Astrocyte (in vitro differentiated cells and primary cell): ENCODE measurements around the gene TUNAR. TPM values are rescaled to one million over a fixed set of nuclear protein-coding genes. Genes with fewer than 3 reads are reported as not detected.

ENCODE experiments used
- DNase-seq: peaks from one replicate; pipeline ENCODE4 v3.0.0-alpha.2; 2010; ENCODE audit warnings: low read depth
- FAIRE-seq: peaks from 2 replicates; lab custom pipeline; 2011; peaks lifted over from hg19 to GRCh38; lab: Jason Lieb, UNC
- H2AFZ ChIP-seq: 2 replicates; pipeline ENCODE4 v1.6.0; 2012; ENCODE audit warnings: low read depth, low read length, inconsistent platforms
- H3K27ac ChIP-seq: 2 replicates; pipeline ENCODE4 v1.5.1; 2011; ENCODE audit warnings: low read depth, low read length, inconsistent platforms
- H3K27me3 ChIP-seq: 2 replicates; pipeline ENCODE4 v1.6.0; 2011; ENCODE audit warnings: low read length, inconsistent platforms; ENCODE audit not compliant: insufficient read depth
- H3K36me3 ChIP-seq: 2 replicates; pipeline ENCODE4 v1.5.1; 2011; ENCODE audit warnings: low read length, inconsistent platforms; ENCODE audit not compliant: insufficient read depth
- H3K4me1 ChIP-seq: 2 replicates; pipeline ENCODE4 v1.5.1; 2011; ENCODE audit warnings: low read length, inconsistent platforms; ENCODE audit not compliant: insufficient read depth
- H3K4me2 ChIP-seq: 2 replicates; pipeline ENCODE4 v1.6.0; 2012; ENCODE audit warnings: low read length, inconsistent platforms
- H3K4me3 ChIP-seq: 2 replicates; pipeline ENCODE4 v1.5.1; 2011; ENCODE audit warnings: low read depth, mild to moderate bottlenecking, low read length, inconsistent platforms; ENCODE audit not compliant: insufficient read depth
- H3K79me2 ChIP-seq: 2 replicates; pipeline ENCODE4 v1.6.0; 2012; ENCODE audit warnings: mild to moderate bottlenecking, low read length, inconsistent platforms; ENCODE audit not compliant: insufficient read depth
- H3K9ac ChIP-seq: 2 replicates; pipeline ENCODE4 v1.6.0; 2012; ENCODE audit warnings: mild to moderate bottlenecking, low read length, inconsistent platforms
- H3K9me3 ChIP-seq: 2 replicates; pipeline ENCODE4 v1.5.1; 2012; ENCODE audit warnings: low read depth, mild to moderate bottlenecking, low read length, inconsistent platforms; ENCODE audit not compliant: insufficient read depth
- H4K20me1 ChIP-seq: 2 replicates; pipeline ENCODE4 v1.6.0; 2012; ENCODE audit warnings: low read length, inconsistent platforms; ENCODE audit not compliant: insufficient read depth
- H3K27ac Mint-ChIP-seq: one replicate; pipeline ENCODE4 v1.8.0; 2021; ENCODE audit warnings: mild to moderate bottlenecking, mixed read lengths; ENCODE audit not compliant: unreplicated experiment
- H3K27me3 Mint-ChIP-seq: one replicate; pipeline ENCODE4 v1.8.0; 2021; ENCODE audit warnings: low read depth, mixed read lengths; ENCODE audit not compliant: unreplicated experiment
- H3K36me3 Mint-ChIP-seq: one replicate; pipeline ENCODE4 v1.8.0; 2021; ENCODE audit warnings: low read depth, mixed read lengths; ENCODE audit not compliant: unreplicated experiment
- H3K4me1 Mint-ChIP-seq: one replicate; pipeline ENCODE4 v1.8.0; 2021; ENCODE audit warnings: low read depth, mixed read lengths; ENCODE audit not compliant: unreplicated experiment
- H3K4me3 Mint-ChIP-seq: one replicate; pipeline ENCODE4 v1.8.0; 2021; ENCODE audit warnings: mild to moderate bottlenecking, moderate library complexity, mixed read lengths; ENCODE audit not compliant: unreplicated experiment
- H3K9me3 Mint-ChIP-seq: one replicate; pipeline ENCODE4 v1.8.0; 2021; ENCODE audit warnings: mild to moderate bottlenecking, mixed read lengths; ENCODE audit not compliant: unreplicated experiment
- EZH2 ChIP-seq: IDR thresholded peaks from 2 replicates; pipeline ENCODE4 v1.6.1; 2012; ENCODE audit warnings: mild to moderate bottlenecking, low read length, inconsistent platforms; ENCODE audit not compliant: insufficient read depth
- total RNA-seq: library from RNA; stranded (reverse); gene quantifications from 2 replicates; pipeline ENCODE4 v1.2.1, GENCODE V29; 2021
- TF ChIP-seq, protein P1 (sequence below): IDR thresholded peaks from 2 replicates; pipeline ENCODE4 v1.5.1; 2011; ENCODE audit warnings: low read depth, mild to moderate bottlenecking, inconsistent platforms, low read length, moderate library complexity; ENCODE audit not compliant: insufficient read depth

Gene TUNAR
- total RNA-seq, 1 donor from 2014 or later = 1.0 TPM

DNA sequence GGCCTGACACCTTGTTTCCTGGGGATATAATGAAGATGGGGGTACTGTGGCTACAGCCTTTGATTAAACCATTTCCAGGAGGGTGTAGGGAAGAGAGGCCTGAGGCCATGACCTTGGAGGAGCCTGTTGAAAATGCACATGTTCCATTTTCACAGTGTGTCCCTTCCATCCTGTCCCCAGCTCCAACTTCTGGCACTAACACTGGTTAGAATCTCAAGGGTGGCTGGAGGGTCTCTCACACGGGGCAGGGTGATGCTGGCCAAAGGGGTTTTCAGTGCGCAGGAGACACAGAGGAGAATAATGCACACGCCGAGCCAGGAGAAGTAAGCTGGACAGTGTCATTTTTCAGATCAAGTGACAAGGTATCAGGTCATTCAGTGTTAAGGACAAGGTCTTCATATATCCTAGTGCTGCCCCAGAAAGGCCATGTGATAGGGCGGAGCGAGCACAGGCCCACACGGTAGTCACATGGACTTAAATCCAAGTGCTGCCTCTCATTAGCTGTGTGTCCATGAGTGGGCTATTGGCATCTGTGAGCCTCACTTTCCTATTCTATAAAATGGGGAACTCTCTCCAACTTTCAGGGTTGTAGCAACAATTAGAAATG, 36.4 kb upstream of the TUNAR start:
- Histone ChIP-seq H3K9me3 (no peaks in the 10 kb centered on the region), H4K20me1 (no peaks in the 10 kb centered on the region), H2AFZ (no peak overlapping the region), H3K79me2 (no peaks in the 10 kb centered on the region), H3K9ac (no peak overlapping the region), H3K27me3 (no peaks in the 10 kb centered on the region), H3K4me1 (no peaks in the 10 kb centered on the region), H3K4me3 (no peak overlapping the region), H3K27ac (no peak overlapping the region), H3K4me2 (no peak overlapping the region), H3K36me3 (no peaks in the 10 kb centered on the region)
- Mint-ChIP-seq H3K27me3 (peaks cover 8% of the 10 kb centered on the region), H3K4me1 (peaks cover 4% of the 10 kb centered on the region), H3K27ac (no peak overlapping the region), H3K4me3 (no peak overlapping the region), H3K36me3 (no peaks in the 10 kb centered on the region), H3K9me3 (peaks cover 3% of the 10 kb centered on the region)
- no peak for DNase-seq
- TF ChIP-seq, protein P1, sequence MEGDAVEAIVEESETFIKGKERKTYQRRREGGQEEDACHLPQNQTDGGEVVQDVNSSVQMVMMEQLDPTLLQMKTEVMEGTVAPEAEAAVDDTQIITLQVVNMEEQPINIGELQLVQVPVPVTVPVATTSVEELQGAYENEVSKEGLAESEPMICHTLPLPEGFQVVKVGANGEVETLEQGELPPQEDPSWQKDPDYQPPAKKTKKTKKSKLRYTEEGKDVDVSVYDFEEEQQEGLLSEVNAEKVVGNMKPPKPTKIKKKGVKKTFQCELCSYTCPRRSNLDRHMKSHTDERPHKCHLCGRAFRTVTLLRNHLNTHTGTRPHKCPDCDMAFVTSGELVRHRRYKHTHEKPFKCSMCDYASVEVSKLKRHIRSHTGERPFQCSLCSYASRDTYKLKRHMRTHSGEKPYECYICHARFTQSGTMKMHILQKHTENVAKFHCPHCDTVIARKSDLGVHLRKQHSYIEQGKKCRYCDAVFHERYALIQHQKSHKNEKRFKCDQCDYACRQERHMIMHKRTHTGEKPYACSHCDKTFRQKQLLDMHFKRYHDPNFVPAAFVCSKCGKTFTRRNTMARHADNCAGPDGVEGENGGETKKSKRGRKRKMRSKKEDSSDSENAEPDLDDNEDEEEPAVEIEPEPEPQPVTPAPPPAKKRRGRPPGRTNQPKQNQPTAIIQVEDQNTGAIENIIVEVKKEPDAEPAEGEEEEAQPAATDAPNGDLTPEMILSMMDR = no peak
- no peak for TF ChIP-seq EZH2
- FAIRE-seq = no peak

DNA sequence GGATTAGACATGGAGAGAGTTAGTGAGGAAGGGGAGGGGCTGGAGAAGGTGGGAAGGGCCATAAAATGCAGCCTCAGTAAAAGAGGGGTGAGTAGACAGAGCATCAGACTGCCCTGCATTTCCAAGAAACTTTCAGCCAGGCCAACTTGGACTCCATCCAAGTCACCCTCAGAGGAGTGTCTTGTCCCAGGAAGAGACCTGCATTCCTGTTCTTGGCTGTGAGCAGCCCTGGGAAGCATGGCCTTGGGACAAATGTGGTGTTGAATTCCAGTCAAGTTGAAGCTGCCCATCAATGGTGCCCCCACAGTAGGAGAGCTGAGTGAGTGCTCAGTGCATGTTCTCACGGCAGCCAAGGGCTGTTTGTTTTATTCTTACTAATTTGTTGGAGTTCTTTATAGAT, 35.0 kb upstream of the TUNAR start:
- Histone ChIP-seq H3K4me1 (no peaks in the 10 kb centered on the region), H3K27me3 (no peaks in the 10 kb centered on the region), H3K36me3 (no peaks in the 10 kb centered on the region), H2AFZ (no peak overlapping the region), H3K4me3 (no peak overlapping the region), H3K27ac (no peak overlapping the region), H4K20me1 (no peaks in the 10 kb centered on the region), H3K4me2 (no peak overlapping the region), H3K9me3 (no peaks in the 10 kb centered on the region), H3K9ac (no peak overlapping the region), H3K79me2 (no peaks in the 10 kb centered on the region)
- no peaks in the 10 kb centered on the region for H3K36me3 Mint-ChIP-seq
- no peaks in the 10 kb centered on the region for H3K9me3 Mint-ChIP-seq
- no peak overlapping the region for H3K27ac Mint-ChIP-seq
- H3K4me3 Mint-ChIP-seq = no peak overlapping the region
- H3K4me1 Mint-ChIP-seq = no peaks in the 10 kb centered on the region
- FAIRE-seq (no peak), DNase-seq (no peak)
- H3K27me3 Mint-ChIP-seq = peaks cover 13% of the 10 kb centered on the region
- TF ChIP-seq, protein P1 = no peak
- no peak for TF ChIP-seq EZH2

DNA sequence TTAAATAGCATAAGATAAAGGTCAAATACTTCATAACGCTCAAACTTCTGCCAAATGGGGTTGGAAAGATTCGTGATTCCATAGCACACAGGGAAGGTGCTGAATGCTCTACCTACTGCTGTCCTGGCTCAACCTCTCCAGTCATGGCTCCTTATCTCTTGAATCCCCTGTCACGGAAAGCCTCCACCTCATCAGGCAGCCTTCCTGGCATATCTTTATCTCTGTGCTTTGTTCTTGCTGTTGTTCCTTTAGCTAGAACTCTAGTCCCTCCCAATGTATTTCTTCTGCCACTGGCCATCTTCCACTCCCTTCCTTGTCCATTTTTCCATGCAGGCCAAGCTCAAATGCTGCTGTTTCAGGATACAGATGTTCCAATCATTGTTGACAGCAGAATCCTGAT, 26.9 kb upstream of the TUNAR start:
- Histone ChIP-seq H2AFZ (no peak overlapping the region), H3K36me3 (no peaks in the 10 kb centered on the region), H3K79me2 (no peaks in the 10 kb centered on the region), H3K9me3 (no peaks in the 10 kb centered on the region), H4K20me1 (no peaks in the 10 kb centered on the region), H3K27me3 (no peaks in the 10 kb centered on the region), H3K27ac (no peak overlapping the region), H3K4me1 (no peaks in the 10 kb centered on the region), H3K4me2 (no peak overlapping the region), H3K9ac (no peak overlapping the region), H3K4me3 (no peak overlapping the region)
- H3K4me1 Mint-ChIP-seq = no peaks in the 10 kb centered on the region
- H3K9me3 Mint-ChIP-seq = no peaks in the 10 kb centered on the region
- no peaks in the 10 kb centered on the region for H3K36me3 Mint-ChIP-seq
- no peak overlapping the region for H3K27ac Mint-ChIP-seq
- H3K4me3 Mint-ChIP-seq = no peak overlapping the region
- TF ChIP-seq, protein P1 = no peak
- TF ChIP-seq EZH2 = no peak
- peaks cover 9% of the 10 kb centered on the region for H3K27me3 Mint-ChIP-seq
- FAIRE-seq (no peak), DNase-seq (no peak)
